HG02981 (cell line): ENCODE data around the gene ZNF655.
A peak's percentile ranks its signal among the peaks of the same experiment; 100 is the strongest.

Source experiments
- ATAC-seq: cut with Tn5 transposase; IDR thresholded peaks from one replicate; pipeline ENCODE4 v1.9.1; 2021; ENCODE audit warnings: mild to moderate bottlenecking, moderate library complexity; ENCODE audit not compliant: unreplicated experiment

The ZNF655 gene

DNA sequence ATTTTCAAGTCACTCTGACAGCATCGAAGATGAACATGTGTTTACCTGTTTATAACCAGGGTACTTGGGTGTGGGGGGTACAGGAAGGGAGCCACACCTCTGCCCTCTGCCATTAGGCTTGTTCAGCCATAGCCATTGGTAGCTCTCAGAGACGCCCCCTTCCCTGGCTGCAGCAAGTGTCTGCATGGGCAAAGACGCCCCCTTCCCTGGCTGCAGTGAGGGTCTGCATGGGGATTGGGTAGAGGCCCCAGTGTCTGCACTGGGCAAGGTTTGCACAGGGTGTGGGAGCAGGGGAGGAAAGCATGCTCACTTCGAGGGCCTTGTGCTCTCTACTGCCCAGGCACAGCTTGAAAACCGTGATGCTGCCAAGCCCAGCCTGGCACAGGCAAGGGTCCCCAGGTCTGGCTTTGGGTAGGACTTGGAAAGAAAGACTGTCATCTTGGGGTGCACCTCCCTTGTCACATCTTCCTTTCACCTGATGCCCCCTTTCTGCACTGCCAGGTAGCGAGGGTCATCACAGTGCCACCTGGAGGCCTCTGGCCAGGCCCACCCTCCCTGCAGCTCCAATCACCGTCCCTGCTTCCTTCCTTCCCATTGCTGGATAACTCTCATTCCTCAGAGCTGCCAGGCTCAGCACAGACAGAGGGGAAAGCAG, 43.3 kb downstream of the ZNF655 start:
- ATAC-seq, result no peak

DNA sequence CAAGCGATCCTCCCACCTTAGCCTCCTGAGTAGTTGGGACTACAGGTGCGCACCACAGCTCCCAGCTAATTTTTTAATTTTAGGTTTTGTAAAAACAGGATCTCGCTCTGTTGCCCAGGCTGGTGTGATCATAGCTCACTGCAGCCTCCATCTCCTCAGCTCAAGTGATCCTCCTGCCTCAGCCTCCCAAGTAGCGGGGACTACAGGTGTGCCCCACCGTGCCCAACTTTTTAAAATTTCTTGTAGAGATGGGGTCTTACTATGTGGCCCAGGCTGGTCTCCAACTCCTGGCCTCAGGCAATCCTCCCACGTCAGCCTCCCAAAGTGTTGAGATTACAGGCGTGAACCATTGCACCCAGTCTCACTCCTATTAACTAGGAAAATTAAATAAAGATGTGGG, 47.1 kb downstream of the ZNF655 start:
- no peak for ATAC-seq

DNA sequence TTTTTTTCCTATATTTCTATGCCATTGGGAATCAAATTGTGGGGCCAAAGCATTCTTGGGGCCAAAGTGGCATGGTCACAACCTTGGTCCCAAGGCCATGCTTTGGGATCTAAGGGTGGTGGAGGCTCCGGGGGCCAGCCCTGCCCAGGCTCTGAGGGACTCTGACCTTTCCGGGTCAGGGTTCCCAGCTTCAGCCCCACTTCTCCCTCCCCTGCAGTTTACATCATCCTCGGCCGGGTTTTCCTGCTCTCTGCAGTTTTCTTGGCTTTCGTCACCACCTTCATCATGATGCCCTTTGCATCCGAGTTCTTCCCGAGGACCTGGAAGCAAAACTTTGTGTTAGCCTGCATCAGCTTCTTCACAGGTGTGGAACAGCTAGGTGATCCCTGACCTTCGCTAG, 48.1 kb downstream of the ZNF655 start:
- ATAC-seq, result no peak

- no peak for ATAC-seq
Measured at GRCh38 chr7:99607548-99607947, 49.1 kb downstream of the ZNF655 start.

- ATAC-seq, result no peak
Measured at GRCh38 chr7:99614495-99614894, 56.1 kb downstream of the ZNF655 start.

DNA sequence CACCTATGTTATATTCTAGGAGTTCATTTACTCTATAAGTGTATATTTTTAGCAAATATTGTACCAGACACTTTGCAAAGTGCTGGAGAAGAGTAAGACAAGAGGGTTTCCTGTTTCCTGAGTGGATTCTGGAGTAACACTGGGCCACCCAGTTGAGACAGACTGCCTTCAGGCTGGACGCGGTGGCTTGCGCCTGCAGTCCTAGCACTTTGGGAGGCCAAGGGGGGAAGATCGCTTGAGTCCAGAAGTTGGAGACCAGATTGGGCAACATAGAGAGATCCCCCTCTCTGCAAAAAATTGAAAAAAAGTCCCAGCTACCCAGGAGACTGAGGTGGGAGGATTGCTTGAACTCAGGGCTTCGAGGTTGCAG, 57.5 kb downstream of the ZNF655 start:
- ATAC-seq, result no peak

- peak; percentile 91 for ATAC-seq
Measured at GRCh38 chr7:99616359-99617191, 58.1 kb downstream of the ZNF655 start, which contains the start of gene ZSCAN25. Gene ZSCAN25 (plus strand): TSS chr7:99616946. CDS start chr7:99619607, 2,661 bp downstream.

DNA sequence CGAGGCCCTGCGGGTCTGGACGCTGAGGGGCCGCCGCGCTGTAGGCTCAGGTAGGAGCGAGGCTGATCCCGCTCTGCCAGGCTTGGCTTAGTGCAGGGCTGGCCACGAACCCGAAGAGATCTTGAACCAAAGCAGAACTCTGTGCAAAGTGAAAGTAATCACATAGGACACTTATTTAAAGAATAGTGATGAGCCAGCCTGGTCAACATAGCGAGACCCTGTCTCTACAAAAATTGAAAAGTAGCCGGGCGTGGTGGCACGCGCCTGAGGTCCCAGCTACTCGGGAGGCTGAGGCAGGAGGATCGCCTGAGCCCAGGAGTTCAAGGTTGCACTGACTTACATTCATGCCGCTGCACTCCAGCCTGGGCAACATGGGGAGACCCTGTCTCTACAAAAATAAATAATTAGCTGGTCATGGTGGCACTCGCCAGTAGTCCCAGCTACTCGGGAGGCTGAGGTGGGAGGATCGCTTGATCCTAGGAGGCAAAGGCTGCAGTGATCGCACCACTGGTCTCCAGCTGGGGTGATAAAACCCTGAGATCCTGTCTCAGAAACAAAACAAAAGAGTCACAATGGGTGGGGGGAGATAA, 58.8 kb downstream of the ZNF655 start:
- no peak for ATAC-seq

GRCh38 chr7:99618726-99619125, 60.3 kb downstream of the ZNF655 start:
- ATAC-seq, result no peak

DNA sequence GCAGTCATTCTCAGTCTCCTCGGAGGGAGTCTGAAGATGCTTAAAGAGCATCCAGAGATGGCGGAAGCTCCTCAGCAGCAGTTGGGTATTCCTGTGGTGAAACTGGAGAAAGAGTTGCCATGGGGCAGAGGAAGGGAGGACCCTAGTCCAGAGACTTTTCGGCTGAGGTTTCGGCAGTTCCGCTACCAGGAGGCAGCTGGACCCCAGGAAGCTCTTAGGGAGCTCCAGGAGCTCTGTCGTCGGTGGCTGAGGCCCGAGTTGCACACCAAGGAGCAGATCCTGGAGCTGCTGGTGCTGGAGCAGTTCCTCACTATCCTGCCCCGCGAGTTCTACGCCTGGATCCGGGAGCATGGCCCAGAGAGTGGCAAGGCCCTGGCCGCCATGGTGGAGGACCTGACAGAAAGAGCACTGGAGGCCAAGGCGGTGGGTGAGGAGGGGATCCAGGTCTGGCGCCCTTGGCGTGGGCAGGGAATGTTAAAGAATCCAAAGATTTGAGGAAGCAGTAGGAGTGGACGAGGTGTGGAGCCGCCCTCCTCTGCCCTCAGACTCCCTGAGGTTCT, 61.2 kb downstream of the ZNF655 start:
- ATAC-seq, result no peak

DNA sequence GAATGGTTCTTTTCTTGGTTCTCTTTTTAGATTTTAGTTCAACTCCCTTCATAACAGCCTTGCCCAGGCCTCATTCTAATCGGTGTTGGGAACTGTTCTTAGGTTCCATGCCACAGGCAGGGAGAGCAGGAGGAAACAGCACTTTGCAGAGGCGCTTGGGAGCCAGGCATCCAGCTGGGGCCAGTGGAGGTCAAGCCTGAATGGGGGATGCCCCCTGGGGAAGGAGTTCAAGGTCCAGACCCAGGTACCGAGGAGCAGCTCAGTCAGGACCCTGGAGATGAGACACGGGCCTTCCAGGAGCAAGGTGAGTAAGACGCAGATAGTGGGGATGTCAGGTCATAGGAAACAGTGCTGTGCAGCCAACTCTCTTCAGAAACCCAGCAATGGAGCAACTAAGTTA, 62.8 kb downstream of the ZNF655 start:
- no peak for ATAC-seq

DNA sequence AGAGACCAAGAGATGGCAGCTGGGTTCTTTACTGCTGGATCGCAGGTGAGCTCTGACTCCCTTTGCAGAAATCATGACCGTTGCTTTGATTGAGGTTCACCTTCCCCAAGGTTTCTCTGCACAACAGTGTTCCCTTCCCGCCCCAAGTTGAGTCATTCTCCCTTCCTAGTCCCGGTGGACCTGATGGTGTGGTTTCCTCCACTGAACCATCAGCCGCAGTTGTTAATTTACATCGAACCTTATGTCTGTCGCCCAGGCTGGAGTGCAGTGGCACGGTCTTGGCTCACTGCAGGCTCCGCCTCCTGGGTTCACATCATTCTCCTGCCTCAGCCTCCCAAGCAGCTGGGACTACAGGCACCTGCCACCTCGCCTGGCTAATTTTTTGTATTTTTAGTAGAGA, 64.2 kb downstream of the ZNF655 start:
- no peak for ATAC-seq

DNA sequence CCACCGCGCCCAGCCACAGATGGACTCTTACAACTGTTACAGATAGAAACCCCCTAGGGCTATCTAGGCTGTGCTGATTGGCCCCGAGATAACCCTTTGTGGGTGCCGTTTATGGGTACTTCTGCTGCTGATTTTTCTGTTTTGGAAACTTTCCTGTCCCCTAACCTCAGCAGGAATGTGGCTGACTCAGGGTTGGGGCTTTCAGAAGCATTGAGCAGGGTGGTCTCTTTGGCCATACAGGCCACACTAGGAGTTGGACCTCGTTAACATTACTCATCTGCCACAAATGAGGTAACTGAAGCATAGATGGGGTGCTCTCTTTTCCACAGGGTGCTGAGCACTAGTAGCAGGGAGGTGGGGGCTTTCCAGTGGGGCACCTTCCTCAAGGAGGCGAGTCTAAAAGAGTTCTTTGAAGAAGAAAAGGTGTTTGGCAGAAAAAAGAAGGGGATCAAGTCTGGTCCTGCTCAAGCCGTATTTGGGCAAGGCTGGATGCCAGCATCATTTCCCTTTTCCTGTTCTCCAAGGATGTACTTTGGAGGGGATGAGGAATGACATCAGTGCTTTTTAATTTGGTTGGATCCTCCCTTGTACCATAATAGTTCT, 64.8 kb downstream of the ZNF655 start:
- no peak for ATAC-seq

DNA sequence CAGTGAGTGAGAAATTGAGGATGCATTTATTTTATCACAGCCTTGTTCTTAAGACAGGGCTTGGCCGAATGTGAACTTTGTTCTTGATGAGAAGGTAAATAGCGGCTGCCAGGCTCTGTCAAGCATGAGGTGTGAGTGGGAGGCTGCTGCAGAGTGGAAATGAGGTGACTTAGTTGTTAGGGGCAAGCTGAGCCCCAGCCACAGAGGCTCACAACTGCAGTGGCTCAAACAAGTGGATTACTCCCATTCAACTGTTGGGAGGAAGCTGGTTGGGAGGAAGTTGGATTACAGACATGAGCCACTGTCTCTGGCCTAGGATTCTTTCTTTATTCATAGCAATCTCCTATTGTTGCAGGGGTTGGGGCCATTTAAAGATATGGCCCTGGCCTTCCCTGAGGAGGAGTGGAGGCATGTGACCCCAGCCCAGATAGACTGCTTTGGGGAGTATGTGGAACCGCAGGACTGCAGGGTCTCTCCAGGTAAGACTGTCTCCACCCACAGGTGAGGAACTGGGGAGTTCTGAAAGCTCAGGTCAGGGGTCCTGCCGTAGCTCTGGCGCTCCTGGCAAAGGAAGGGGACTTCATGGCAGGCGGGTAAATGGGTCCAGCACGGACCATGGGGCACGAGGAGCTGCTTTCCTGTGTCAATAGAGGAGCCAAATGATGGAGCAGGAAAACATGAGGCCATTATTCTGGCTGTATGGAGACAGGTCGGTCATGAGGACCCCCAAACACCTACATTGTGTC, 65.4 kb downstream of the ZNF655 start:
- ATAC-seq, result no peak

DNA sequence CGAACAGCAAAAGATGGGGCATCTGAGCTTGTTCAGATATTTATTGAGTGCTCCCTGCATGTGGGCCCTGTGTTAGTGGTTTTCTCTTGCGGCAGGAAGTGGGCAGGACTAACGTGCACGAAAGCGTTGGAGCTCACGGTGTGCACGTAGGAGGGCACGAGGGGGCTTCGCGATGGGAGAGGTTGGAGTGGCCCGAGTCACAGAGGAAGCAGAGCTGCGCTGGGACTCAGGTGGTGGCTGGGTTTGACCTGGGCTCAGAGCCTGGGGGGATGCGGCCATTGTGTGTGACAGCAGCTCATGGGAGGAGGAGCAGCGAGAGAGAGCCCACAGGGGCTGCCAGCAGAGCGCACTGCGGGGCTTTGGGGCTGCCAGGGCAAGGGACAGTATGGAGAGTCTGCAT, 66.0 kb downstream of the ZNF655 start:
- ATAC-seq, result no peak

DNA sequence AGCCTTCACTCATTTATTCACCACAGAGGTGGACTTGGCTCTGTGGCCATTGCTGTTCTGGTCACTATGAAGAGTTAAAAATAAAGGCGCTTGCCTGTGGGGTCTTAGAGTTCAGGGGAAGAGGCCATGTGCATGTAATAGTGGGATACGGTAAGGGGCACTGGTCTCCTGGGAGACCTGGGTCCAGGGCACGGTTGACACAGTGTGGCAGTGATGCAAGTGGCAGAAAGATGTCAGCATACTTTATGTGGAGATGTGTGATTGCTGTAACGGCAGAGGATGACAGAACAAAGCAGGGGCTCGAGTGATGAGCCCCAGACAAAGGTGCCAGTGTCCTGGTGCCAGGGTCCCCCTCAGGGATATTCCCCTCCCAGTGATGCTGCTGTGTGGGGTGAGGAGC, 66.9 kb downstream of the ZNF655 start:
- ATAC-seq, result no peak

DNA sequence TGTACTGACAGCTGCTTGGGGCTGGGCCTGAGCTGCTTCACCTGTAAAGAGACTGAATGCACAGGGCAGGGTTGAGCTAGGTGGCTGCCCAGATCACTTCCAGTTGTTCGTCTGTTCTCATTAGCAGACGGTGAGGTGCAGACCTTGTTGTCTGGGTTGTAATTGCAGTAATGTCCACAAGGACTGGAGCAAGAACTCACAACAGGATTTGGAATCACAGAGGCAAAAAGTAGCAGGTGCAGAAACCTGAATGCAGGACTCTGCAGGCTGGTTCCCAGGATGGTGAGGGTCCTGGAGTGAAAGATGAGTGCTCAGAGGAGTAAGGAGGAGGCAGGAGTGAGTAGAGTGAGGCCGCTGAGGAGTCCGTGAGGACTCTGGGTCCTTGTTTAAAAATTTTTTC, 67.5 kb downstream of the ZNF655 start:
- ATAC-seq, result no peak
